PC-3 (cell line): Measurements from ENCODE around the gene ATOSA.

ENCODE experiments used
- EZH2 ChIP-seq: fragments of 300-600 bp; sonication (generic); IDR thresholded peaks from one replicate; pipeline ENCODE4 v1.6.1; 2017; ENCODE audit warnings: antibody characterized with exemption, mild to moderate bottlenecking, low read length; ENCODE audit not compliant: unreplicated experiment
- TF ChIP-seq, protein P1 (sequence below): fragments of 300-600 bp; sonication (generic); conservative IDR thresholded peaks from 2 replicates; pipeline ENCODE4 v1.5.1; 2017; ENCODE audit warnings: antibody characterized with exemption, low read depth, mild to moderate bottlenecking, low read length

DNA sequence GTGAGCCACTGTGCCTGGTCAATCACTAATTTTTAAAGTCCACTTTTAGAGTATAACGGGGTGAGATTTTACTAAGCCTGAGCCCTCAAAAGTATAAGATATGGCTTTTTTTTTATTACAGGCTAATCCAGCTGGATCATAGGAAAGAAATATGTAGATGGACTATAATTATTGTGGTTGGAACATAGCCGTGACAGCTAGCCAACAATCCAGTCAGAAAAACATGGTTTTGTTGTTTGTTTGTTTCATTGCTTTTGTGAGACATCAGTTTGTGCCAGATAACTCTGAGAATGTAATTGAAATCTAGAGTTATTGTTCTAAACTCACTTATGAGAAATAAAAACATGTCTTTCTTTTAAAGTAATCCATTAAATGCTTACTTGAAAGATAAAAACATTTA lies 37.3 kb upstream of the ATOSA start:
- TF ChIP-seq, protein P1, sequence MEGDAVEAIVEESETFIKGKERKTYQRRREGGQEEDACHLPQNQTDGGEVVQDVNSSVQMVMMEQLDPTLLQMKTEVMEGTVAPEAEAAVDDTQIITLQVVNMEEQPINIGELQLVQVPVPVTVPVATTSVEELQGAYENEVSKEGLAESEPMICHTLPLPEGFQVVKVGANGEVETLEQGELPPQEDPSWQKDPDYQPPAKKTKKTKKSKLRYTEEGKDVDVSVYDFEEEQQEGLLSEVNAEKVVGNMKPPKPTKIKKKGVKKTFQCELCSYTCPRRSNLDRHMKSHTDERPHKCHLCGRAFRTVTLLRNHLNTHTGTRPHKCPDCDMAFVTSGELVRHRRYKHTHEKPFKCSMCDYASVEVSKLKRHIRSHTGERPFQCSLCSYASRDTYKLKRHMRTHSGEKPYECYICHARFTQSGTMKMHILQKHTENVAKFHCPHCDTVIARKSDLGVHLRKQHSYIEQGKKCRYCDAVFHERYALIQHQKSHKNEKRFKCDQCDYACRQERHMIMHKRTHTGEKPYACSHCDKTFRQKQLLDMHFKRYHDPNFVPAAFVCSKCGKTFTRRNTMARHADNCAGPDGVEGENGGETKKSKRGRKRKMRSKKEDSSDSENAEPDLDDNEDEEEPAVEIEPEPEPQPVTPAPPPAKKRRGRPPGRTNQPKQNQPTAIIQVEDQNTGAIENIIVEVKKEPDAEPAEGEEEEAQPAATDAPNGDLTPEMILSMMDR = no peak
- no peak for TF ChIP-seq EZH2
